ENCODE measurements around the gene FAM149B1.
A peak's percentile ranks its signal among the peaks of the same experiment; 100 is the strongest.
"Not testable (repeated sequence)": the region's sequence is repeated elsewhere in the genome, so short reads cannot be mapped to it uniquely, and the experiment has no call there.

FAM149B1 gene

DNA sequence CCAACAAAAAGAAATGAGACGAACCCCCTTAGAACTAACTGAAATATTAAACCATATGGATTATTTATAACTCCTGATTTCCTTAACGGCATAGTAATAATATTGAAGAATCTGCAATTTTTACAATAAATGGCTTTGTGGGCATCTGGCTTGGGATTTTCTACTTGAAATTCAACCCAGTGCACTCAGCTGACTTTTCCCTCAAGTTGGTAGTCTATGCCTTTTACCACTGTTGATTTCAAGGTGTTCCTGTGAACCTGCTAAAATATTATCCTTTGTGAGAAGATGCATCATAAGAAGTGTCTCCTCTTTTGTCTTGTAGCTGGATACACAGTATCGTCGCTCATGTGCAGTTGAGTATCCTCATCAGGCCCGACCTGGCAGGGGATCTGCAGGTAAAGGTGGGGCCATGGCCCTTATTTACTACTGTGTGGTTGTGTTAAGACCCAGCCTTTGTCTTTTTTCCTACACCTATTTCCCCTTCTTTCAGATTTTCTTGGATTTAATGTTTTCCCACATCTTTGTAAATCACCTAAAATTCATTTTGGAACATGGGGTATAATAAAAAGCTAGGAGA, 71.2 kb downstream of the FAM149B1 start:
- no peak for DNase-seq

GRCh38 chr10:73239908-73240307, 72.0 kb downstream of the FAM149B1 start:
- no peak for DNase-seq

DNA sequence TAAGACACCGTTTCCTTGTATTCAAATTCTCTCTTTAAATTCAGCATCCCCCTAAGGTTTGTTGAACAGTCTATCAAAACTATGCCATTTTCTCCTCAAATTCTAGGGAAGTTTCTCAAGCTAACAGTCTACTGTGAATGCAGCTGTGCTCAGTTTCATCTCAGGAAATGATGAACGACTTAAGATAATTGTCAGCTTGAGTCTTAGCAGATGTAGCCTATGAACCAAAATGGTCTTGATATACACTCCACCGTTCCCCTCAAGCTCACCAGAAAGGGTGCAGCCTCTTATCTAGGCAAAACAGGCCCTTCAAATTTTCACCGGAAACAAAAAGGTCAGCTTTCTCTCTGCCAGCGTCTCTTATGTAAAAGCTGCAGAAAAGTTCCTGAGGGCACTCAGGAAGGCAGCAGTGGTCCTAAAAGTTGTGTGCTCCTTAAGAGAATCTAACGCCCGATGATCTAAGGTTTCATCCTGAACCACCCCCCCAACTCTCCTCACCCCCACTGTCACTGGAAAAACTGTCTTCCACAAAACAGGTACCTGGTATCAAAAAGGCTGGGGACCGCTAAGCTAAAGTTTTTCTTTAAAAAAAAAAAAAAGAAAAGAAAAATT, 77.1 kb downstream of the FAM149B1 start:
- DNase-seq, result no peak

DNA sequence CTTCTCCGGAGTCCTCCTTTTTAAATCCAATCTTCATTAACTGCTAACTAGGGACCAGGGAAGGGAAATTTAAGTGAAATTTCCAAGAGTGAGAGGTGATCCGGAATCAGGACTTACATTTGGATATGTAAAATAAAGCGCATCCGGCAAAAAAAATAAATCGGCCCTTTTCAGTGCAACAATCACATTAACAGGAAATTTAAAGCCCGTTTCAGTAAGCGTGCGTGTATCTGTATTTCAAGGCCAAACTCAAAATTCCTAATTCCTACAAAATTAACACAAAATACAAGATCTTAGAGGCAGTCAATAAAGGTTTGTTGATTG, 78.4 kb downstream of the FAM149B1 start:
- DNase-seq, result no peak

DNA sequence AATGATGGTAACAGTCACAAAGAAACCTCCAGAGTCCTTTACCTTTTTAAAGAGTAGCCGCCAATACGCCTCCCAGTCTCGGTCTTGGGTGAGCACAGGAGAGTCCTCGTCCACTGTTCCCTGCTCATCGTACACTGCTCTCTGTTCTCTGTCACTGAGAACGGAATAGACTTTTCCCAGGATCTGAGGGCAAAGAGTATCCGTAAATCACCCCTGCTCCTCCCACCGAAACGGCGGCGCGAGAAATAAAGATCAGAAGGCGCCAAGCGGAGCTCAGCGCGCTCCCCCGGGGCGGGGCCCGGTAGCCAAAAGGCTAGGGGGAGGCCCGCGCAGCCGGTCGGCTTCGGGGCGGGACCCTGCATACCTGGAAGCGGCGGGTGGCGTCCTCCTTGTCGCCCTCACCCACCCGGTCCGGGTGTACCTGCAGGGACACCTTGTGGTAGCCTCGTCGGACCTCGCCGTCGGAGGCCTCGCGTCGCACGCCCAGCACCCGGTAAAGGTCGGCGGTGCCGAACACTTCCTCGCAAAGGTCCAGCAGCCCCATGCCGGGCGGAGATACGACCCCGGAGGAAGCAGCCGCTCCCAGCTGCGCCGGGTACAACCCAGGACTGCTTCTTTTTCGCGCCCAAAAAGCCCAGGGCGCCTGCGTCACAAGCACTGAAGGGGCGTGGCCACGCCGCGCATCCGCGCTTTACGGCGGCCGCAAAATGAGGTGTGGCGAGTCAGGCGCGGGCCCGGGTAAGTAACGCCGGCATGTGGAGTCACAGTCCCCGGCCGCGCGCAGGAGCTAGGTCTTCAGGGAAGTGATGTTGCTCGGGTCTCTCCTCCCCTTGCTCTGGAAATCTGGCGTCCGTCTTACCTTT, 79.0 kb downstream of the FAM149B1 start, which contains the start of gene DNAJC9:
TSS of gene DNAJC9 (minus strand) at position 610 of the 863 bp plus-strand sequence. CDS start at position 544, 66 bp downstream.
- DNase-seq, result peak; percentile 86

DNA sequence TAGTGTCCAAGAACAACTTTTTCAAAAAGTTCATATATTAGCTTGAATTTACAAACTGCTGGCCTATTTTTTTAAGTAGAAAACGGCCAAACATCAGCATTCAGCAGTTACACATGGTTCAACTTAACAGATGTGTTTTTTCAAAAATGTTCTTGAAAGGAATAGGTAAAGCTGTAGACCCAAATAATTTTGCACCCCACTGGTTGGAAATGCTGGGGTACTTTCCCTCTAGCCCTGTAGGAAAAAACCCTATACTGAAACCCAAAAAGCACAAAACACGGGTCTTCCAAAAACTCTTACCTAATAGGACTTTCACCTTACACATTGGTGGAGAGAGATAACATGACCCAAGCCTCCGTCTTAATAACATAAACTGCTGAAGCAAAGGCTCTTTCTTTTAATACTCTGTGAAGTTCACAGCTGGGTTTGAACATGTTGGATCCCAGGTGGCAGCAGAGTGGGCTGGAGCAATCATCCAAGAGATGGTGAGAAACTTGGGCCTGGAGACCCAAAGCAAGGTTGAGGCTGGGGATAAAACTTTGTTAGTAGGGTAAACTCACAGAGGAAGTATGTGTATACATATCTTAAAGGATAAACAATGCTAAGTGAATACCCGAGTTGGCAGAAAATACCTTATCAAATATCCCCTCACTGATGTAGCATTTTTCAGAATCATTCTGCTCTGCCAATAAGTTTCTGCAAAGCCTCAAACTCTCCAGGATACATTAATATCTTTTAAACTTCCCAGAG, 79.8 kb downstream of the FAM149B1 start:
- DNase-seq, result no peak

- no peak for DNase-seq
Observed at GRCh38 chr10:73248259-73248724, 80.4 kb downstream of the FAM149B1 start.

DNA sequence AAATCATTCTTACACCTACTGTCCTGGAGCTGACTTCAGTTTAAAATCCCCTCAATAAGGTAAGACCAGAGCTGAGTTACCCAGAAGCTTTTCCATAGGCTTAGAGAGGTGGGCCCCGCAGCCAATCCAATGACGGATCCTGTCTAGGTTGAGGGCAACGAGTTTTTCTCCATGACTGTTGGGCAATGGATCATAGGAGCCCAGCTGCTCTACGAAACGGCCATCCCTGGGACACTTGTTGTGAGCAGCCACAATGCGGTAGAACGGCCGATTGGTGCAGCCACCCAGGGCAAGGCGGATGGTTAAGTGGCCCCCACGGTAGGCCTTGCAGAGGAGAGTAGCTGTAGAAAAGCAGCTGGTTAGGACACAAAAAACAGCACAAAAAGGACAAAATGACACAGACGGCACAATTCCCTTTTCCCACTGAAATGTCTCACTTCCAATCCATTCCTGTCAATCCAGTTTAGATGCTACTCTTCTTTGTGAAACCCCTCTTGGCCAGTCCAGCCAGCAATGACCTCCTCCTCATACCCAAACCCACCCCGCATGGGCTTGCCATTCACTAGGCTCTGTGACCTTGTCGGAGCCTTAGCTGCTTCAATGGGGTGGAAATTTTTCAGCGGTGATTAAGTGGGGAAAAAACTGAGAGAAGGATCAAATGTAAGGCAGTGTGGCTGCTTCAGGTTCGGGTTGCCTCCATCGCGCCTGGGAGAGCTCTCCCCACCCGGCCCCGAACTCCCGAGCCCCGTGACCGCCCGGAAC, 83.9 kb downstream of the FAM149B1 start:
- DNase-seq, result no peak

DNA sequence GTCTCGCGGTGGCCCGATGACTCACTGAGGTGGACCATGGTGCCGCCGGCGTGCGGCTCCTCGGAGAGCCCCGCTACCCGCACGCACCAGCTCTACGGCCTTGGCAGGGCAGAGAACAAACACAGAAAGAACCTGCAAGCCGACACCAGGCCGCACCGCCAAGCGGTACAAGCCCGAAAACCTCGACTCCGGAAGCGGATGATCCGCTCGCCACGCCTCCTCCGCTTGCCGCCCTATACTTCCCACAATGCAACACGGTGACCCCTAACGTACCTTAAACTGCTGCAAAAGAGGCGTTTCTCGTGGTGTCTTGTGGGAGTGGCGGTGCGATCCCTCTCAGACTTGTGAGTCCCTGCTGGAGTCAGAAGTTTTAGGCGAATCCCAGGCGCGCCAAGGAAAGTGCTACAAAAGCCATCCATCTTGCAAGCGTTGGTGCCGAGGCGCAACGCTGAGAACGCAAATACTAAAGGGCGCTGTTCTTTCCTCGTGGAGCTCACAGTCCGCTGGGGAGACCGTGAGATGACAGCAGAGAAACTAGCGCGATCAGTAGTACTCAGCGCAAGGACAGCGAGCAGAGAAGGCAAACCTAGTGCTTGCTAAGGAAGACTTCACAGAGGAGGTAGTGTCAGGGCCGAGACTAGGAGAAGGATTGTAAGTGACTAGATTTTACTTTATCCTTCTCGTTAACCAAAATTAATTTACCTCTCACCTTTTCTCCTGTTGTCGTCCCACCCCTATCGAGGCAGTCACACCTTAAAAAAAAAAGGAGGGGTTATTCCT, 84.7 kb downstream of the FAM149B1 start, which contains the start of gene MRPS16:
TSS of gene MRPS16 (minus strand) at position 200 of the 780 bp plus-strand sequence. CDS start at position 38, 162 bp downstream.
- peak; percentile 93 for DNase-seq

- peak; percentile 9 for DNase-seq
Observed at GRCh38 chr10:73253225-73253555, 85.3 kb downstream of the FAM149B1 start.

DNA sequence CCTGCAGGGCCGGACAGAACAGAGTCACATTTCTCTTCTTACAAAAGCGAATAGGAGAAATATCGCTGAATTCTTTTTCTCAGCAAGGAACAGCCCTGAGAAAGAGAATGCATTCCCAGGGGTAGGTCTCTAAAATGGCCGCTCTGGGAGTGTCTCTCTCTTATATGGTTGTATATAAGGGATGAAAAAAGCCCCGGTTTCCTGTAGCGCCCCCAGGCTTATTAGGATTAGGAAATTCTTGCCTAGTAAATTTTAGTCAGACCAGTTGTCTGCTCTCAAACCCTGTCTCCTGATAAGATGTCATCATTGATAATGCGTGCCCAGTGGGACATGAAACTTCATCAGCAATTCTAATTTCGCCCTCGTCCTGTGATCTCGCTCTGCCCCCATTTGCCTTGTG, 90.7 kb downstream of the FAM149B1 start:
- not testable (repeated sequence) for DNase-seq

DNA sequence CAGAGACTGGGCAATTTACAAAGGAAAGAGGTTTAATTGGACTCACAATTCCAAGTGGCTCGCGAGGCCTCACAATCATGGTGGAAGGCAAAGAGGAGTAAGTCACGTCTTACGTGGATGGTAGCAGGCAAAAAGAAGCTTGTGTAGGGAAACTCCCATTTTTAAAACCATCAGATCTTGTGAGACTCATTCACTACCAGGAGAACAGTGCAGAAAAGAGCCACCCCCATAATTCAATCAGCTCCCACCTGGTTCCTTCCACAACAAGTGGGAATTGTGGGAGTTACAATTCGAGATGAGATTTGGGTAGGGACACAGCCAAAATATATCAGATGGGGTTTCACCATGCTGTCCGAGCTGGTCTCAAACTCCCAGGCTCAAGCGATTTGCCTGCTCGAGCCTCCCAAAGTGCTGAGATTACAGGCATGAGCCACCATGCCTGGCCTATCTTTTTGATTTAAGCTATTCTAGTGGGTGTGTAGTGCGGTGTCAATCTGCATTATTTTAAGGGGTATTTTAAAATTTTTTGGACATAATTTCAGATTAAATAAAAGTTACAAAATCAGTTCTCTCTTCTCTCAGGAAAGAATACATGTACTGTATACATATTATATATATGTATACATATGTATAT, 93.6 kb downstream of the FAM149B1 start:
- DNase-seq, result no peak

DNA sequence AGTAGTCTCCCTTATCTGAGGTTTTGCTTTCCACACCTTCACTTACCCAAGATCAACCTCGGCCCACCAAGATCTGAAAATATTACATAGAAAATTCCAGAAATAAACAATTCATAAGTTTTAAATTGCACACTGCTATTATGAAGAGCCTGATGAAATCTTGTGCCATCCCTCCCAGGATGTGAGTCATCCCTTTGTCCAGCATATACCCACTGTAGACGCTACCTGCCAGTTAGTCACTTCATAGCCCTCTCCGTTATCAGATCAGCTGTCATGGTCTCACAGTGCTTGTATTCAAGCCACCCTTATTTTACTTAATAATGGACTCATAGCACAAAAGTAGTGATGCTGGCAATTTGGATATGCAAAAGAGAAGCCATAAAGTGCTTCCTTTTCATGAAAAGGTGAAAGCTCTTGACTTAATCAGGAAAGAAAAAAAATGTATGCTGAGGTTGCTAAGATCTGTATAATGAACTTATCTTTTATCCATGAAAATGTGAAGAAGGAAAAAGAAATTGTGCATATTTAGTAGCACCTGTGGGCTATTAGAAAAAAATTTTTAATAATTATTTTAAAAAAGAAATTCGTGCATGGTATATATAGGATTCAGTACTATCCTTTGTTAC, 94.3 kb downstream of the FAM149B1 start:
- DNase-seq, result no peak

DNA sequence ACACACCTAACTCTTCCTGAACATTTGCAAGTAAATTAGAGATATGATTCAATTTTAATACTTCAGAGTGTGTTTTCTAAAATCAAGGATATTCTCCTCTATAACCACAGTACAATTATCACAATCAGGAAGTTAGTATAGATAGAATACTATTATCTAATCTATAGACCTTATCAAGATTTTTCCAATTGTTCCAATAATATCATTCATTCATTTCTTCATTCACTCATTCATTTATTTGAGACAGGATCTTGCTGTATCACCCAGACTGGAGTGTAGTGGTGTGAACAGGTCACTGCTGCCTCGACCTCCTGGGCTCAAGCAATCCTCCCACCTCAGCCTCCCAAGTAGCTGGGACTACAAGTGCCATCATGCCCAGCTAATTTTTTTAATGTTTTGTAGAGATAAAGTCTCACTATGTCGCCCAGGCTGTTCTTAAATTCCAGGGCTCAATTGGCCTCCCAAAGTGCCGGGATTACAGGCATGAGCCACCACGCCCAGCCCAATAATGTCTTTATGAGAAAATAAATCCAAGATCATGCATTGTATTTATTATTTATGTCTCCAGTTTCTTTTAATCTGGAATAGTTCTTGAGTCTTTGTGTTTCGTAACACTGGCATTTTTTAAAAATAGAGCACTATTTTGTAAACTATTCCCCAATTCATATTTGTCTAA, 95.1 kb downstream of the FAM149B1 start:
- DNase-seq, result no peak

GRCh38 chr10:73263693-73264347, 95.9 kb downstream of the FAM149B1 start:
- no peak for DNase-seq

DNA sequence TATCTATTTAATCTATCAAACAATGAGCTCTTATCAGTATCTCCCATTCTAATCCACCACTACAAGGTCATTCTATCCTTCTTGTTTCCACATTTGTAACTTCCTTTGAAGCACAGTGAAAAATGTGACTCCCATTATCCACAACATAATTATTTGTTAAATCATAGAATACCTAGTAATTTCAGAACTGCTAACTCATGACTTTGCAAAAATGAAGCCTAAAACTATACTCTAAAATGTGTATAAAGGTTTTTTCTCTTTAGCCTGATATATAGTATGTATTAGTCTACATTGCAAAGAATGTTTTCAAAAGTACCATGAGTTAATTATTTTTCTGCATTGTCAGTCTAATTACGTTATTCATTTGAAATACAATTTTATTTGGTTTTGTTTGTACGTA, 96.5 kb downstream of the FAM149B1 start:
- no peak for DNase-seq

GRCh38 chr10:73281097-73281496, 113.2 kb downstream of the FAM149B1 start:
- no peak for DNase-seq

- no peak for DNase-seq
Observed at GRCh38 chr10:73287441-73287840, 119.5 kb downstream of the FAM149B1 start.

DNA sequence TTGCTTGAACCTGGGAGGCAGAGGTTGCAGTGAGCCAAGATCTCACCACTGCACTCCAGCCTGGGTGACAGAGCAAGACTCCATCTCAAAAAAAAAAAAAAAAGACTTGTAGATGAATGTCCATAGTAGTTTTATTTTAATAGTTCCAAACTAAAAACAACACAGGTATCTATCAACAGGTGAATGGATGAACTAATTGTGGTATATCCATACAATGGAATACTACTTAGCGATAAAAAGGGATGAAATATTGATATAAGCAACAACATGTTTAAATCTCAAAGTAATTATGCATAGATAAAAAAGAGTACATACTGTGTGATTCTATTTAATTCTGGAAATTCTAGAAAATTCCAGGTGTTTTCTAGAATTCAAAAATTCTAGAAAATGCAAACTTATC, 122.0 kb downstream of the FAM149B1 start:
- no peak for DNase-seq
